Activated T-cell treated with anti-CD3 and anti-CD28 coated beads, Interleukin-2, amount 50 U/mL, for 48 hours (primary cell): Measurements from ENCODE around the gene PSME3IP1.
"Not testable (repeated sequence)": the region's sequence is repeated elsewhere in the genome, so short reads cannot be mapped to it uniquely, and the experiment has no call there.

Experiments
- DNase-seq, 2 experiments: peaks; one replicate each; pipeline ENCODE4 v3.0.0-alpha.2; 2020

PSME3IP1 gene

DNA sequence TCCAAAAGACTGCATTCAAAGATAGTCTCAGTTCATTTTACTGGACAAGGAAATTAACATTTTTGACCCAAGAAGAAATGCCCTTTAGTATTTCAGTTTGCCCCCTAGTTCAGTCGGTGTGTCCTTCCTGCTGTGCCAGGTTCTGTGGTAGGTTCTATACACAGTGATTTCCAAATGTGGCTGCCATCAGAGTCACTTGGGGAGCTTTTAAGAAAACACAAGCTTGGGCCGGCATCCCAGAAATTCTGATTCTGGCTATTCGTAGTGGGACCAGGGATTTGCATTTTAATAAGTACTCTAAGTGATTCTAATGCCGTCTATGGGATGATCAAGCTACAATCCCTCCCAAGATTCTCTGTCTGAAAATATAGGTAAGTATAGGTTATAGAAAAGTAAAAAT, 10.4 kb upstream of the PSME3IP1 start:
- no peak for DNase-seq

- DNase-seq = no peak
Observed at GRCh38 chr16:57194512-57194911, 8.7 kb upstream of the PSME3IP1 start.

GRCh38 chr16:57192720-57193486, 7.1 kb upstream of the PSME3IP1 start:
- no peak for DNase-seq

- DNase-seq = no peak
Observed at GRCh38 chr16:57192146-57192545, 6.3 kb upstream of the PSME3IP1 start.

GRCh38 chr16:57191056-57191571, 5.3 kb upstream of the PSME3IP1 start:
- no peak for DNase-seq

DNA sequence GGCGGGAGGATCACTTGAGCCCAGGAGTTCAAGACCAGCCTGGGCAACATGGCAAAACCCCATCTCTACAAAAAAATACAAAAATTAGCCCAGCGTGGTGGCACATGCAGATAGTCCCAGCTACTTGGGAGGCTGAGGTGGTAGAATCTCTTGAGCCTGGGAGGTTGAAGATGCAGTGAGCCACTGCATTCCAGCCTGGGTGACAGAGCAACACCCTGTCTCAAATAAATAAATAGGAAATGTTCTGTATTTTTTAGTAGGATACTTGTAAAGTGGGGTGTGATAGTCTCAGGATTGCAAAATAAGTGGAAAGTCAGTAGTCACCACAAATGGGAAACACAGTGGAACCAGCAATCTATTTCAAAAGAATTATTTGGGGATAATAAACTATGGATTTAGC, 4.3 kb upstream of the PSME3IP1 start:
- DNase-seq = no peak

- DNase-seq = not testable (repeated sequence)
Observed at GRCh38 chr16:57189527-57189926, 3.7 kb upstream of the PSME3IP1 start.

DNA sequence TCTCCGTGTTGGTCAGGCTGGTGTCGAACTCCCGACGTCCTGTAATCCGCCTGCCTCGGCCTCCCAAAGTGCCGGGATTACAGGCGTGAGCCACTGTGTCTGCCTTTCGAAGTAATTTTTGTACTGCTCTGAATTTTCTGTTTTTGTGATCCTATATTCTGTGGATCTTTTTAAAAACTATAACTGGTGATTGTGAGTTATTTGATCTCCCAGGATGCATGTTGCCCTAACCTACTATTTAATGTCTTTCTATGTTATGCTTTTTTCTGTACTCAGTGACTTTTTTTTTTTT, 2.8 kb upstream of the PSME3IP1 start:
- no peak for DNase-seq

DNA sequence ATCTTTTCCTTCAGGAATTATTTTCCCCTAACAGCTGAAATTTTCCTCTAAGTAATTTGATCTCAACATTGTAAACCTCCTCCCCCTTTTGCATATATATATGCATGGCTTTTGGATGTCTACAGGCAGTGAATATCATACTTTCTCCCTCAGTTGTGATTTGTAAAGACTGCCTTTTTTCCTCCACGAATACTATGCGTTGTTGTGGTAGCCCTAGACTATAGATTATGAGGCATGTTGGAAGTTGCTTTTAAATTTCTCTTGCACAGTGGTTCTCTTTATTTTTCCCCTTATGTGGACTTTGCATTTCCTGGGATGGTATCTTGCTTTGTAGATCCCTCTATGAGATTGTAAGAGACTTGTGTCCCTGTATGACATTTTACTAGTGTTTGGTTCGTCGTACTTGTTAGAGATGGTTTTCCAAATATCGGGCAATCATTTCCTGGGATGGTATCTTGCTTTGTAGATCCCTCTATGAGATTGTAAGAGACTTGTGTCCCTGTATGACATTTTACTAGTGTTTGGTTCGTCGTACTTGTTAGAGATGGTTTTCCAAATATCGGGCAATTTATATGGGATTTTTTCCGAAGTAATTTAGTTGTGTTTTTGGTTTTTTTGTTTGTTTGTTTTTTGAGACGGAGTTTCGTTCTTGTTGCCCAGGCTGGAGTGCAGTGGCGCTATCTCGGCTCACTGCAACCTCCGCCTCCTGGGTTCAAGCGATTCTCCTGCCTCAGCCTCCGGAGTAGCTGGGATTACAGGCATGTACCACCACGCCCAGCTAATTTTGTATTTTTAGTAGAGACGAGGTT, 2.3 kb upstream of the PSME3IP1 start:
- DNase-seq = not testable (repeated sequence)

GRCh38 chr16:57186872-57187854, 1.3 kb upstream of the PSME3IP1 start:
- DNase-seq = peak; percentile 34 to 44

- no peak for DNase-seq
Observed at GRCh38 chr16:57185446-57185944, 344 bp downstream of the PSME3IP1 start.

GRCh38 chr16:57184887-57185445, 873 bp downstream of the PSME3IP1 start:
- DNase-seq = peak; percentile 20 to 28

DNA sequence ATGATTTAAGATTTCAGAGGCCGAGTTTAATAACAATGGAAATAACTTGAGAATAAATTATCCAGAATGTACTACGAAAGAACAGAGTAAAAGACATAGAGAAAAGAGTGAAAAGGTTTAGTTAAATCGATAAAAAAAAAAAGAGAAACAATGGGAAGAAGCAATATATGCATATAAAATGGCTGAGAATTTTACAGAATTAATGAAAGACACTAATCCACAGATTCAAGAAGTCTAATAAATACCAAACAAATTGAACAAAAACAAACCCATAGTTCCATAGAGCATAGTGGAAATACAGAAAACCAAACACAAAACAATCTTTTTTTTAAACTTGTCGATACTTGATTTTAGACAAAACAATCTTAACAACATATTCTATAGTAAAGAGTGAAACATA, 1.7 kb downstream of the PSME3IP1 start:
- DNase-seq = no peak

GRCh38 chr16:57179215-57179828, 6.5 kb downstream of the PSME3IP1 start:
- no peak for DNase-seq

GRCh38 chr16:57178793-57179212, 7.0 kb downstream of the PSME3IP1 start:
- DNase-seq = no peak

DNA sequence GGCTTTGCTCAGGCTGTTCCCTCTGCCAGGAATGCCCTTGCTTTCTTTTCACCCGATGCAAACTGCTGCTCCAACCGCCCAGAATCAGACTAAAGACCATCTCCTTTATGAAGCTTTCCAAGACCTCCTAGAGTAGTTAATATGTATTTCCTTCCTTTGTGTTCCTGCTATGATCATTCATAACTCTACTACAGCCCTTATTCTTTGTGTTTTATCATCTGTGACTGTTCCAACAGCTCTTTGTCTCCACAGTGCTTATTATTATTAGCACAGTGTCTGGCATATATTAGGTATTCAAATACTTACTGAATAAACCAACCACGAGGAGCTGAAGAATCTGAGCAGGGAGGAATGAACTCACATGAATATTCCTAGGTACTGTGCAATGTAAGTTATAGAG, 7.6 kb downstream of the PSME3IP1 start:
- no peak for DNase-seq

DNA sequence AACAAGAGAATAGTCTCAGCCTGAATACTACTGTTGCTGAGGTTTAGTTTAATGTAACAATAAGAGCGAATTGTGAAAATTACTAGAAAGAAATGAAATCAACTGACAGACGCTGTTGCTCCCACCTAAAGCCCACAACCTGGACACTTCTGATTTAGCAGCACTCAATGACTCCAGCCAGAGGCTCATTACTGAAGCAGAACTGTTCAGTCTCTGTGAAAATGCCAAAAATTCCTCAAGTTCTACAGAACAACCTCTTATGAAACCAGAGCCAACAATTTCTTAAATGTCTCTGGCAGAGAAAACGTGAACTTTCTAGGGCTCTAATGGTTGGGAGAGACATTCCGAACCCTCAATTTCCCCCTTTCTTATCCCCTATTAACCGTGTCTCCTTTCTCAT, 9.9 kb downstream of the PSME3IP1 start:
- DNase-seq = no peak

DNA sequence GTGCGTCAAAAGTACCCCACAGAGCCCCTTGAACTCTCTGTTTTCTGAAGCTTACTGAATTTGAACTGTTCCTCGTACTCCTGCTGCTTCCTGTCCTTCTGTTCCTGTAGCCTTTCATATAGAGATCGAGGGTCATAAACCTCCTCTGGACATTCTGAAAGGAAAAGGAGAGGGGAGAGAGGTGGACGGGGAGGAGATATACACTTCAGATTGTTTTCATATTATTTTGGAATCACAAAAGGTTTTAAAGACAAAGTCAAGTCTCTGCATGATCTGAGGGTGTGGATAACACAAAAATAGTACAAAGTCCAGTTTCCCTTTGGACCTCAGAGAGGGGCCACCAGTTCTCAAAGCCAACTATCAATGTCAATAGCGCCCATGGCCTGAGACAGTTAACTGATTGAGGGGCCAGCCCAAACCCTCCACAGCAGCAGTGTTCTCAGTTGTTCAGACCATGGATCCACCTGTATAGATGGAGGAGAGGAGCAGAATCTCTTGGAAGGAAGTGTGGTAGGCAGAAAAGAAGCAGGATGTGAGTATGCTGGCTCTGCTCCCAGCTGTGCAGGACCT, 13.0 kb downstream of the PSME3IP1 start:
- no peak for DNase-seq

DNA sequence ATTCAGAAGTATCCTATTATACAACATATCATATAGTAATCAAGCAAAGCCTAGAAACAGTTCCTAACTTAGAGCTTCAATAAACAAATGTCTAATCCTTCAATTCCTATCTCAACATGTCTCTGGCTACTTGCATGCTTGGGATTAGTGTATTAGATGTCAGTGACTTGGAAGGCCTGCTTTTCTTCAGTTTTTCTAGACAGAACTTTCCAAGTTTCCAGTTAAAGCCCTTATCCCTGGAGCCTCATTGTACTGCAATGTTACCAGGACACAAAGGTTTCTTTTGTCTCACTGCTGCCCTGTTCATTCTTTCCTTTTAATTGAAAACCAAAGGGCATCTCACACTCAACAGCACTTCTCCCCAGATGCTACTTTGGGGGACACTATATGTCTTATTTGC, 16.5 kb downstream of the PSME3IP1 start:
- DNase-seq = no peak

DNA sequence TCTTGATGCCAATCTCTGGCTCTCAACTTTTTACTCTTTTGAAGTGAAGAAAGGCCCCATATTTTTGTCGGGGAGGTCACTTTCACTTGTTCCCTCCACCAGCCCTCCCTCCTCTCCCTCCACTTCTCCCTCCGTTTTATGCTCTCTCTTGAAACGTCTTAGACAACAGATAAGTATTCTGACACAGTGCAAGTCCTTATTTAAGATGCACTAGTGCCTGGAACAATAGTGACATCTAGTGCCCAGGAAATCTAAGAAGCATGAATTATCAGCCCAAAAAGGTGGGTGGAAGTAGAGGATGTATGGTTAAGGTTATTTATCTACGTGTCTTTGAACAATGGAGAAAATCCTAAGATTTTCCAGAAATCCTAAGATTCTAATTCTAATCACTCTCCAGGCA, 17.9 kb downstream of the PSME3IP1 start:
- DNase-seq = no peak

DNA sequence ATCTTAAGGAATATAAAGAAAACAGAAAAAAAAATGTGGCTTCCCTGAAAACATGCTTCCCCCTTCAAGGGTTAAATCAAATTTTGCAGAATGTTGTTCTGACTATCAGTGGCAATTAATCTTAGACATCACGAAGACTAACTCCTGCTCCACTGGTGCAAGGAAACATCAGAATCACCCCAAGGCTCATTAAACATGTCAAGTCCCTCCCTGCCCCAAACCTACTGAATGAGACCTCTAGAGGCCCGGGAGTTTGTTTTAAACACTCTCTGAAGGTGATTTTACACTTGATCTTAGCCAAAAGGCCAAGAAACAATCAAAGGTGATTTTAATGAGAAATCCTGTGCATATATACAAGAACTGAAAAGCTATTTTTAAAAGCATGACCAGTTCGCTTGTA, 18.3 kb downstream of the PSME3IP1 start:
- no peak for DNase-seq

- no peak for DNase-seq
Observed at GRCh38 chr16:57166951-57167350, 18.9 kb downstream of the PSME3IP1 start.
